SU-DHL-6 (cell line): ENCODE measurements around the gene EFCAB11.

Experiments
- H2AFZ ChIP-seq: fragments of 200-600 bp; sonication (generic); 2 replicates; pipeline ENCODE4 v1.6.1; 2014; ENCODE audit warnings: low read depth, mild to moderate bottlenecking, moderate library complexity, mixed read lengths, antibody characterized with exemption, low read length; ENCODE audit not compliant: severe bottlenecking
- H3F3A ChIP-seq: fragments of 200-600 bp; shearing (Covaris generic); 2 replicates; pipeline ENCODE4 v1.6.0; 2016; ENCODE audit warnings: antibody characterized with exemption, mild to moderate bottlenecking; ENCODE audit not compliant: insufficient read depth
- H3K27ac ChIP-seq: fragments of 200-600 bp; sonication (generic); 2 replicates; pipeline ENCODE4 v1.5.1; 2016; ENCODE audit warnings: low read depth, mild to moderate bottlenecking, low read length, moderate library complexity, mixed read lengths
- H3K27me3 ChIP-seq: fragments of 200-600 bp; sonication (generic), shearing (Covaris generic); 2 replicates; pipeline ENCODE4 v1.6.0; 2014; ENCODE audit warnings: mild to moderate bottlenecking, low read length
- H3K36me3 ChIP-seq: fragments of 200-600 bp; sonication (generic); 2 replicates; pipeline ENCODE4 v1.6.1; 2014; ENCODE audit warnings: mild to moderate bottlenecking, low read length, mixed read lengths
- H3K4me2 ChIP-seq: fragments of 300-600, 200-600 bp; shearing (Covaris generic), sonication (generic); 2 replicates; pipeline ENCODE4 v1.6.0; 2014; ENCODE audit warnings: low read length, low read depth, mild to moderate bottlenecking; ENCODE audit not compliant: poor library complexity, severe bottlenecking
- H3K4me3 ChIP-seq: fragments of 200-600 bp; sonication (generic); 2 replicates; pipeline ENCODE4 v1.5.1; 2014; ENCODE audit warnings: antibody characterized with exemption, low read length, mild to moderate bottlenecking, mixed read lengths; ENCODE audit not compliant: insufficient read depth, poor library complexity, severe bottlenecking
- H3K79me2 ChIP-seq: fragments of 200-600 bp; sonication (generic); 2 replicates; pipeline ENCODE4 v1.6.1; 2014; ENCODE audit warnings: mild to moderate bottlenecking, low read length, moderate library complexity; ENCODE audit not compliant: insufficient read depth
- H3K9ac ChIP-seq: fragments of 200-600 bp; sonication (generic); 2 replicates; pipeline ENCODE4 v1.7.0; 2014; ENCODE audit warnings: mild to moderate bottlenecking, low read length
- H3K9me2 ChIP-seq: fragments of 200-600 bp; sonication (generic); replicated peaks from 2 replicates; pipeline ENCODE4 v1.6.1; 2014; ENCODE audit warnings: low read length; ENCODE audit not compliant: insufficient read depth
- H3K9me3 ChIP-seq: fragments of 200-600 bp; sonication (generic); 2 replicates; pipeline ENCODE4 v1.6.1; 2014; ENCODE audit warnings: low read length, mixed read lengths; ENCODE audit not compliant: insufficient read depth
- H4K20me1 ChIP-seq: fragments of 200-600 bp; sonication (generic); 2 replicates; pipeline ENCODE4 v1.6.1; 2014; ENCODE audit warnings: low read depth, mild to moderate bottlenecking, antibody characterized with exemption, low read length, moderate library complexity, mixed read lengths
- CTCF ChIP-seq: fragments of 200-600 bp; sonication (generic); IDR thresholded peaks from one replicate; pipeline ENCODE4 v1.5.1; 2017; ENCODE audit warnings: antibody characterized with exemption, mild to moderate bottlenecking, low read length, moderate library complexity; ENCODE audit not compliant: insufficient read depth, poor library complexity, severe bottlenecking
- EZH2phosphoT487 ChIP-seq: fragments of 200-600 bp; sonication (generic), shearing (Covaris generic); conservative IDR thresholded peaks from 2 replicates; pipeline ENCODE4 v1.6.1; 2018; ENCODE audit warnings: mild to moderate bottlenecking, antibody characterized with exemption, low read length, moderate library complexity, mixed read lengths

Gene EFCAB11

GRCh38 chr14:89771251-89771650 is 183.3 kb downstream of the EFCAB11 start:
- no peaks in the 10 kb centered on the region for H4K20me1 ChIP-seq
- no peak overlapping the region for H2AFZ ChIP-seq
- no peak overlapping the region for H3K9ac ChIP-seq
- no peak for TF ChIP-seq EZH2phosphoT487
- TF ChIP-seq CTCF: no peak
- no peak overlapping the region for H3K4me3 ChIP-seq
- no peaks in the 10 kb centered on the region for H3K27me3 ChIP-seq
- H3K9me2 ChIP-seq: no peaks in the 10 kb centered on the region
- no peaks in the 10 kb centered on the region for H3K36me3 ChIP-seq
- H3K4me2 ChIP-seq: no peak overlapping the region
- no peaks in the 10 kb centered on the region for H3K79me2 ChIP-seq
- H3K9me3 ChIP-seq: no peaks in the 10 kb centered on the region
- H3K27ac ChIP-seq: no peak overlapping the region
- H3F3A ChIP-seq: peaks cover 14% of the 10 kb centered on the region

DNA sequence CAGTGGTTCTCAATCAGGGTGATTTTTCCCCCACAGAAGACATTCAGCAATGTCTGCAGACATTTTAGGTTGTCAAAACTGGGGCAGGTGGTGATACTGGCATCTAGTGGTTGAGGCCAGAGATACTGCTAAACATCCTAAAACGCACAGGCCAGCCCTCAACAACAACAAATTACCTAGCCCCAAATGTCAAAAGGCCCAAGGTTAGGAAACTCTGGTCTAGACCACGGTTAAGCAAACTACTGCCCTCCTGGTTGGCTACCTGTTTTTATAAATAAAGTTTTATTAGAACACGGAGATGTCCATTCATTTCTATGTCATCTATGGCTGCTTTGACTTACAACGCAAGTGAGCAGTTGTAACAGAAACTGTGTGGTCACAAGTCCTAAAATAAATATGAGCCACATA is 186.7 kb downstream of the EFCAB11 start:
- Histone ChIP-seq H3K4me2 (peak overlapping the region; percentile 37), H3K9me2 (no peaks in the 10 kb centered on the region), H3K4me3 (no peak overlapping the region), H3K36me3 (no peaks in the 10 kb centered on the region), H4K20me1 (no peaks in the 10 kb centered on the region), H3K9ac (no peak overlapping the region), H3K9me3 (no peaks in the 10 kb centered on the region), H3K79me2 (no peaks in the 10 kb centered on the region), H3K27me3 (no peaks in the 10 kb centered on the region), H3F3A (no peaks in the 10 kb centered on the region), H3K27ac (no peak overlapping the region), H2AFZ (peak overlapping the region; percentile 70)
- TF ChIP-seq CTCF (peak; percentile 86), EZH2phosphoT487 (no peak)

DNA sequence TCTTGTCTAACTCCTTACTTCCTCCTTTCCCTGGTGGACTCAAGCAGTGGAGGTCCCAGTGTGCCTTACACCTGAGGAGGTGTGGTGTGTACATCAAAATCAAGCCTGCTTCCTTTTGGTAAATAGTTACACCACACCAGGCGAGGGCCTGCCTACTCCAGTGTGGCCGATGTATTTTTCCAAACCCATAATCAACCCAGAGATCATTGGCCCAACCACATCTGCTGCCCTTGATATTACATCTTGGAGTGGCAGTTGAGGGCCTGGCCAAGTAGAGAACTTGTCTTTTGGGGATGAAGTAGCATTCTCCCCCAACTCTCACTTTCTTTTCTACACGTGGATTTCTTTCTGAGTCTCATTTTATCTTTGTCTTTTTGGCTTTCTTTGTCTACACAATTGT is 187.4 kb downstream of the EFCAB11 start:
- H3K9me3 ChIP-seq: no peaks in the 10 kb centered on the region
- 0 out of 2 replicates have a peak overlapping the region, but pooled peaks have one; percentile 17 for H3K9ac ChIP-seq
- H3K27ac ChIP-seq: peak overlapping the region; percentile 17
- H3K4me2 ChIP-seq: peak overlapping the region; percentile 37
- no peaks in the 10 kb centered on the region for H4K20me1 ChIP-seq
- peak overlapping the region; percentile 70 for H2AFZ ChIP-seq
- no peaks in the 10 kb centered on the region for H3K27me3 ChIP-seq
- H3K4me3 ChIP-seq: no peak overlapping the region
- no peaks in the 10 kb centered on the region for H3F3A ChIP-seq
- H3K36me3 ChIP-seq: no peaks in the 10 kb centered on the region
- no peak for TF ChIP-seq CTCF
- no peak for TF ChIP-seq EZH2phosphoT487
- no peaks in the 10 kb centered on the region for H3K79me2 ChIP-seq
- H3K9me2 ChIP-seq: no peaks in the 10 kb centered on the region
